IPS DF 4.7 (cell line): Measurements from ENCODE around the gene COA1.
"Not testable (repeated sequence)": the region's sequence is repeated elsewhere in the genome, so short reads cannot be mapped to it uniquely, and the experiment has no call there.

Experiments used
- DNase-seq: peaks from one replicate; pipeline ENCODE4 v3.0.0-alpha.2; 2013; ENCODE audit warnings: low spot score; ENCODE audit errors: extremely low read depth

Gene COA1

DNA sequence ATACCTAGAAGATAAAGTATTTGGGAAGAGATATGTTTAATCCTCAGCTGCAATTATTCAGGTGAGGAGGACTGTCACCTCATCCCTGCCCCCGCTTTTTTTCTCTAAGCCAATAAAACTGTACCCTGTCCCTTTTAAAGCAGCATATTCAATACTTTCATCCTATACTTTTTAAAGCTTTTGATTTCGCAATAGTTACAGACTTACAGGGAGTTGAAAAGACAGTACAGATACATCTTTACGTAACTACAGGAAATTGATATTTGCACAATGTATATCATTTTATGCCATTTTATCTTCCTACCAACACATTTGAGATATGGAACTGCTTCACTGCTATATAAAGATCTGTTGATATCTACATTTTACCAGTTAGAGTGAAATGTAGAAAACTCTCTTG, 98.8 kb downstream of the COA1 start:
- no peak for DNase-seq

- no peak for DNase-seq
Observed at GRCh38 chr7:43629857-43630256, 99.5 kb downstream of the COA1 start.

GRCh38 chr7:43628431-43628830, 100.9 kb downstream of the COA1 start:
- DNase-seq: no peak

- not testable (repeated sequence) for DNase-seq
Observed at GRCh38 chr7:43627798-43628197, 101.5 kb downstream of the COA1 start.

GRCh38 chr7:43626695-43627094, 102.6 kb downstream of the COA1 start:
- no peak for DNase-seq

DNA sequence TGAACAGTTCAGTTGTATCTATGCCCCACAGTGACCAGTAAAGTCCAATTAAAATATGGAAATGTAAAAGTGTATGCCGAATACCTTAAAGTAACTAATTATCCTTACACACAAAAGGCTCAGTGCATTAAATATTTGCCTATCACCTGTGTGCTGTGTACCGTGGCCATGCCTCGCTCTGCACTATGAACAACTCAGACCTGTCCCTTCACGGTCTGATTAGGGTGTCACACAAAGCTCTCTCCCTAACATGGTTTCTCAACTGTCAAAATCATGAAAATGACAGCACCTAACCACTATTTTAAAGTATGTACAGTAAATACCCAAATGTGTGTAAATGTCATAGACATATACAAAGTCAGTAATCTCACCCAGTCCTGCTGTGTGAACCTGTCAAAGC, 103.3 kb downstream of the COA1 start:
- no peak for DNase-seq

DNA sequence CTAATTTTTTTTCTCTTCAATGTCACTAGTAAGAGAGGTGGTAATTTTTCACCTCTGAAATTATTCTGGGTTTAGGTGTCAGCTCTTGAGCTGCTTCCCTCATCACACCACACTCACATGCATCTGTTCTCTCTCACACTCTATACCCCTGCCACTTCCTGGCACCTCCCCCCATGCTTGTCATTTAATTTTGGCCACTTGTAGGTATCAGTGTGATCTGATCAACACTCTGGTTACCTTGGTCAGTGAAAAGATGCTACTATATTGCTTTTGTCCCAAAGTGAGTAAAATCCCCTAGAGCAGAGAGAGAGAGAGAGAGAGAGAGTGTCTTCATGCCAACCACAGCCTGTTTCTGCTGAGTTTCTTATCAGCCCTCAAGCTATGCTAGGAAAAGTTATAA, 103.9 kb downstream of the COA1 start:
- DNase-seq: no peak

DNA sequence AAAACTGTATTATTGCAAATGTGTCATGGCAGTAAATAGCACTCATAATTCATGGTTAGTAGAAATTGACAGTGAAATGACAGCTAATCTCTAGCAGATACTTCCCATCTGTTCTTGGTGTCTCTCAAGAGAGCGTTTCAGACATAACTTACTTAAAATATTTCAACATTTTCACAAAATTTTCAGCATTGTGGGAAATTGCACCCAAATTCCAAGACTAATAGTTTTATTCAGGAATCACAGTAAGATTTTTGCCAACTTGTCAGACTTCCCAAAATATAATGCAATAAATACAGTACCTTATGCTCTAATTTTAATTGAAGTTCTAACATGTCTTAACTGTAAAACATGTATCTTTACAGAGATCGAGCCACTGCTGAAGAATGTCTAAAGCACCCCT, 105.2 kb downstream of the COA1 start:
- no peak for DNase-seq

GRCh38 chr7:43621729-43622448, 107.4 kb downstream of the COA1 start:
- DNase-seq: no peak

DNA sequence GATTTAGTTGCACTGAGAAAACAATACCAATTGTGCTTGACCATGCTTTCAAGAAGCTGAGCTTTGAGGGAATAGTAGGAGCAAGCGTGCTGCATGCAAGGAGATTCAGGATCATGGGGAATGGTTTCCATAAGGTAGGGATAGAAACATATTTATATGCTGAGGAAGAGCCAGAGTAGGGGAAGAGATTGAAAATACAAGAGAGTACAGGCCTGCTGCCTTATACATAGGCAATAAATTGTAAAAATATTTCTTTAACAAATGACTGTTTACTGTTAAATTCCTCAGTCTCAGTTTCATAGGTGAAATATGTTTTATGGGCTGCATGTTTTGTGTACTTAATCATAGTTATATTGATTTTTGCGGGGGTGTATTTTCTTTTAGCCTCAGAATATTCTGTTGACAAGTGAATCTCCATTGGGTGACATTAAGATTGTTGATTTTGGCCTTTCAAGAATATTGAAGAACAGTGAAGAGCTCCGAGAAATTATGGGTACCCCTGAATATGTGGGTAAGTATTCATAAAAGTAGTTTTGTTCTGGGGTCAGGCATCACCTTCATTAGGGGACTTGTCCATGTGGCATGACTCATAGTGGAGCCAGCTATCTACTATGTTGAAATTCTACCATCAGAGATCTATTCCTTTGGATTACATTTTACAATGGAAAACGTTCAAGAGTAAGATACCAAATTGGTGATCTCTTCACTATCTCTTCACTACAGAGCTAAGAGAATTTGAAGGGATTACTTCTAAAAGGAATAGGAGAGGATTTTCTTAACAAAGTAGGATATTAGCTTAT, 109.9 kb downstream of the COA1 start:
- no peak for DNase-seq

- DNase-seq: no peak
Observed at GRCh38 chr7:43618073-43618472, 111.2 kb downstream of the COA1 start.

GRCh38 chr7:43616977-43617376, 112.3 kb downstream of the COA1 start:
- DNase-seq: no peak

- DNase-seq: no peak
Observed at GRCh38 chr7:43615558-43616145, 113.7 kb downstream of the COA1 start.

DNA sequence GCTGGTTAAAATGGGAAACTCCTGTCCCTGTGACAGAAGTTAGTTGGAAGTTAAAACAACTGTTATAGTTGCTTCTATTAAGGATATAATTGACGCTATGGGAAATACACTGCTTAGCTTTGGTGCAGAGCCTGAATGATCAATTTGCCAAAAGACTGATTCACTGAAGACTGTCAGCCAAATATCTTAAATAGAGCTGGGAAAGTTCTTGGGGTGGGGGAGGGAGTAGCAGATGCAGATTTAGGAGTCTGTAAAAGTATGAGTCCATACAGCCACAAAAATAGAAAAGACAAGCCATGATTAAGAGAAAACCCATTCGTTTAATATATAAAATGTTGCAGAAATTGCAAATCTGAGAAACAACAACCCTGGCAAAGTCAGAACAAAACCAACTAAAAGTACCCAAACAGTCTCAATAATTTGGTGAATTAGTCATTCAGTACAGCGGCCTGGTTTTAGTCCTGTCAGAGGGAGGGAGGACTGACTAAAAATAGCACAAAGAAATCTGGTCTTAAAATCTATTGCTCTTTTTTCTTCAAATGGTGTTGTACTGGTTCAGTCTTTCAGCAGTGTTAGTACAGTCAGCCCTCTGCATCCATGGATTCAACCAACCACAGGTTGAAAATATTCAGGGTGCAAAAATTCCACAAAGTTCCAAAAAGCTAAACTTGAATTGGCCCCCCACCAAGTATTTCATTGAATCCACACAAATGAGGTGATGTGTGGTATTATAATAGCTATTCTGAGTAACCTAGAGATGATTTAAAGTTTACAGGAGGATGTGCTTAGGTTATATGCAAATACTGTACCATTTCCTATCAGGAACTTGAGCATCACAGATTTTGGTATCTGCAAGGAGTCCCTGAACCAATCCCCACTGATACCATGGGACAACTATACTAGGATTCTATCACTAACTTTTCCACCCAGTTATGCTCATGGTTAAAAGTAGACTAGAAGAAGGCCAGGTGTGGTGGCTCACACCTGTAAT, 116.4 kb downstream of the COA1 start:
- no peak for DNase-seq

GRCh38 chr7:43612128-43612527, 117.2 kb downstream of the COA1 start:
- DNase-seq: no peak

GRCh38 chr7:43609097-43609496, 120.2 kb downstream of the COA1 start:
- no peak for DNase-seq

- no peak for DNase-seq
Observed at GRCh38 chr7:43604251-43604650, 125.1 kb downstream of the COA1 start.

DNA sequence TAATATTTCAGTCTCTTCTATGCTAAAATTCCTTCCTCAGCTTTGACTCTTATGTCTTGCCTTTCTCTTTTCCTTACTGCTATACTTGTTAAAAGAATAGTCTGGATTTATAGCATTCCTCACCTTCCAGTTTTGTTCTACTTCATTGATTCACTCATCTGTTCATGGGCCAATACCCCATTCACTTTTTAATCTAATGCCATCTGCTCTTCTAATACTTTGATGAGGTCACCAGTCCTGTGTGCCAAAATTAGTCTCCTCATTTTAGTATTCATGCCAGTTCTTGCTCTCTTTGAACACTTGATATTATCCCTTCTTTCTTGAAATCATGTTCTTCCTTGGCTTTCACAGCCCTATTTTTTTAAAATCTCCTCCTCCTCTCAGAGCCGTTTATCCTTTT, 127.1 kb downstream of the COA1 start:
- DNase-seq: no peak

- DNase-seq: no peak
Observed at GRCh38 chr7:43600056-43600455, 129.3 kb downstream of the COA1 start.

GRCh38 chr7:43596426-43596825, 132.9 kb downstream of the COA1 start:
- not testable (repeated sequence) for DNase-seq

- no peak for DNase-seq
Observed at GRCh38 chr7:43594020-43594419, 135.3 kb downstream of the COA1 start.
